K562 (cell line): ENCODE measurements around the gene ATXN1. TPM values are rescaled to one million over a fixed set of nuclear protein-coding genes. Genes with fewer than 3 reads are reported as not detected.
"Not testable (repeated sequence)": the region's sequence is repeated elsewhere in the genome, so short reads cannot be mapped to it uniquely, and the experiment has no call there.

ENCODE experiments used
- ATAC-seq: fragments of 200-7000 bp; cut with Tn5 transposase; 3 replicates; pipeline ENCODE4 v1.9.1; 2020; ENCODE audit warnings: moderate library complexity
- BruUV-seq: library from RNA; stranded (reverse); fragments of 400-500 nt; replicated peaks from 2 replicates; lab custom pipeline; 2021; lab: Mats Ljungman, UMichigan
- CTCF ChIA-PET: fragments of 300-600 bp; formaldehyde crosslinking; extraction: SDS; loops from one replicate; lab custom pipeline; 2021; ENCODE audit warnings: low intra/inter-chr PET ratio; lab: Yijun Ruan, JAX
- POLR2A ChIA-PET: fragments of 300-600, 350-650 bp; sonication (Branson Sonifier 250); formaldehyde crosslinking; extraction: SDS; loops from one replicate; lab custom pipeline; 2021; ENCODE audit warnings: antibody characterized with exemption, inconsistent platforms; lab: Yijun Ruan, JAX
- DNase-seq, 4 experiments: peaks; one replicate each; pipeline versions ENCODE4 v3.0.0 to v3.0.0-alpha.2; 2011 to 2018; ENCODE audit warnings: low spot score in 3 of 4, mixed read lengths in 3 of 4; ENCODE audit errors: extremely low read depth in 1 of 4
- FAIRE-seq: peaks from 2 replicates; lab custom pipeline; 2011; peaks lifted over from hg19 to GRCh38; lab: Jason Lieb, UNC
- H2AFZ ChIP-seq: 2 replicates; pipeline ENCODE4 v1.6.0; 2011; ENCODE audit warnings: low read depth, low read length, control low read depth, inconsistent platforms
- H3K27ac ChIP-seq: fragments of 200-600 bp; 3 replicates; pipeline ENCODE4 v1.8.0; 2011; ENCODE audit warnings: low read depth, mild to moderate bottlenecking, control low read depth, inconsistent platforms, low read length, moderate library complexity, mixed read lengths; ENCODE audit errors: extremely low read depth
- H3K27me3 ChIP-seq, 2 experiments: fragments of 300-600 bp in 1 of 2; 2 replicates in 1 of 2; 3 replicates in 1 of 2; pipeline versions ENCODE4 v1.6.0 to v1.8.0; 2011; ENCODE audit warnings: inconsistent platforms in 2 of 2, low read length in 2 of 2, mild to moderate bottlenecking in 1 of 2, mixed read lengths in 1 of 2, moderate library complexity in 1 of 2; ENCODE audit not compliant: control insufficient read depth in 2 of 2, insufficient read depth in 2 of 2
- H3K36me3 ChIP-seq: fragments of 300-600 bp; 3 replicates; pipeline ENCODE4 v1.8.0; 2011; ENCODE audit warnings: mild to moderate bottlenecking, low read length, inconsistent platforms; ENCODE audit not compliant: control insufficient read depth, insufficient read depth
- H3K4me1 ChIP-seq, 2 experiments: fragments of 200-600 bp in 1 of 2; replicated peaks in 1 of 2; 2 replicates in 1 of 2; 3 replicates in 1 of 2; pipeline versions ENCODE4 v1.5.1 to v1.8.0; 2011; ENCODE audit warnings: inconsistent platforms in 2 of 2, low read length in 2 of 2, mild to moderate bottlenecking in 1 of 2, mixed read lengths in 1 of 2, moderate library complexity in 1 of 2; ENCODE audit not compliant: control insufficient read depth in 2 of 2, insufficient read depth in 2 of 2
- H3K4me2 ChIP-seq: 2 replicates; pipeline ENCODE4 v1.6.1; 2011; ENCODE audit warnings: low read length, control low read depth, inconsistent platforms, mixed read lengths; ENCODE audit not compliant: insufficient read depth
- H3K4me3 ChIP-seq: fragments of 200-600 bp; sonication (generic), shearing (Covaris generic); 2 replicates; pipeline ENCODE4 v1.5.1; 2016; ENCODE audit warnings: control low read depth, inconsistent platforms
- H3K79me2 ChIP-seq: fragments of 200-600 bp; 3 replicates; pipeline ENCODE4 v1.8.0; 2011; ENCODE audit warnings: low read length, inconsistent platforms; ENCODE audit not compliant: control insufficient read depth, insufficient read depth
- H3K9ac ChIP-seq, 2 experiments: 2 replicates each; pipeline versions ENCODE4 v1.6.0 to v1.6.1; 2011; ENCODE audit warnings: low read depth in 2 of 2, low read length in 2 of 2, control low read depth in 1 of 2, inconsistent platforms in 1 of 2, mild to moderate bottlenecking in 1 of 2, mixed read lengths in 1 of 2; ENCODE audit not compliant: insufficient read depth in 1 of 2
- H3K9me1 ChIP-seq: one replicate; pipeline ENCODE4 v1.6.0; 2011; ENCODE audit warnings: inconsistent platforms, mild to moderate bottlenecking, low read length, moderate library complexity; ENCODE audit not compliant: control insufficient read depth, insufficient read depth
- H3K9me3 ChIP-seq: replicated peaks from 2 replicates; pipeline ENCODE4 v1.5.1; 2011; ENCODE audit warnings: low read depth, low read length, inconsistent platforms; ENCODE audit not compliant: control insufficient read depth, insufficient read depth
- H4K20me1 ChIP-seq: replicated peaks from 2 replicates; pipeline ENCODE4 v1.6.1; 2011; ENCODE audit warnings: low read length, inconsistent platforms, mixed read lengths; ENCODE audit not compliant: control insufficient read depth, insufficient read depth
- CEBPB ChIP-seq: fragments of 450-650 bp; IDR thresholded peaks from 2 replicates; pipeline ENCODE4 v1.6.1; 2016; ENCODE audit warnings: missing genetic modification characterization, missing compliant biosample characterization
- CEBPG ChIP-seq, 3 experiments: fragments of 200-800 bp in 1 of 3; sonication (Bioruptor generic) in 1 of 3; sonication (generic) in 1 of 3; formaldehyde crosslinking in 1 of 3; IDR thresholded peaks in 2 of 3; conservative IDR thresholded peaks in 1 of 3; 2 replicates each; pipeline versions ENCODE4 v1.6.1 to v1.8.0; 2016 to 2022; ENCODE audit warnings: missing compliant biosample characterization in 2 of 3, missing genetic modification characterization in 2 of 3, mild to moderate bottlenecking in 1 of 3, missing genetic modification reagents in 1 of 3
- DLX4 ChIP-seq: fragments of 250-450 bp; sonication (Bioruptor Pico); IDR thresholded peaks from 2 replicates; pipeline ENCODE4 v1.6.1; 2021; ENCODE audit warnings: mild to moderate bottlenecking
- EP300 ChIP-seq: IDR thresholded peaks from 2 replicates; pipeline ENCODE4 v1.6.1; 2012; ENCODE audit warnings: low read length, improper control_type of control experiment
- GABPA ChIP-seq: fragments of 200-800 bp; sonication (Bioruptor generic); conservative IDR thresholded peaks from 2 replicates; pipeline ENCODE4 v1.6.1; 2016; ENCODE audit warnings: low read depth, missing genetic modification characterization, missing compliant biosample characterization
- KDM1A ChIP-seq, 2 experiments: fragments of 450-650 bp; IDR thresholded peaks; 2 replicates each; pipeline ENCODE4 v1.6.1; 2016; ENCODE audit warnings: mild to moderate bottlenecking in 2 of 2
- NR1H2 ChIP-seq: sonication (generic); formaldehyde crosslinking; IDR thresholded peaks from 2 replicates; pipeline ENCODE4 v1.4.0; 2020; ENCODE audit warnings: mild to moderate bottlenecking, missing genetic modification reagents
- POLR2A ChIP-seq: fragments of 450-650 bp; conservative IDR thresholded peaks from 2 replicates; pipeline ENCODE4 v1.6.1; 2016
- POLR2B ChIP-seq: fragments of 450-650 bp; IDR thresholded peaks from 2 replicates; pipeline ENCODE4 v1.6.1; 2018; ENCODE audit warnings: low read depth; ENCODE audit not compliant: partially characterized antibody
- POLR2G ChIP-seq: fragments of 200-400 bp; formaldehyde crosslinking; IDR thresholded peaks from 2 replicates; pipeline ENCODE4 v1.6.1; 2017; ENCODE audit warnings: low read depth, mild to moderate bottlenecking, antibody characterized with exemption, low read length, moderate library complexity
- RBFOX2 ChIP-seq: fragments of 200-400 bp; formaldehyde crosslinking; IDR thresholded peaks from 2 replicates; pipeline ENCODE4 v1.6.1; 2017; ENCODE audit warnings: low read depth, mild to moderate bottlenecking, low read length, moderate library complexity
- SMAD3 ChIP-seq: fragments of 450-650 bp; formaldehyde crosslinking; conservative IDR thresholded peaks from 2 replicates; pipeline ENCODE4 v1.4.0; 2020; ENCODE audit warnings: mild to moderate bottlenecking
- SUPT5H ChIP-seq: fragments of 450-650 bp; IDR thresholded peaks from 2 replicates; pipeline ENCODE4 v1.6.1; 2016
- ZNF165 ChIP-seq: fragments of 250-450 bp; sonication (Bioruptor Pico); IDR thresholded peaks from 2 replicates; pipeline ENCODE4 v1.4.0; 2020; ENCODE audit warnings: borderline replicate concordance
- ZNF274 ChIP-seq: IDR thresholded peaks from 2 replicates; pipeline ENCODE4 v1.6.1; 2011; ENCODE audit warnings: low read depth, mild to moderate bottlenecking, low read length, moderate library complexity, borderline replicate concordance
- ZNF431 ChIP-seq: sonication (generic); formaldehyde crosslinking; IDR thresholded peaks from 2 replicates; pipeline ENCODE4 v1.8.0; 2022; ENCODE audit warnings: mild to moderate bottlenecking, missing genetic modification reagents
- ZNF444 ChIP-seq: fragments of 250-450 bp; sonication (Bioruptor Pico); IDR thresholded peaks from 2 replicates; pipeline ENCODE4 v1.4.0; 2020; ENCODE audit warnings: mild to moderate bottlenecking, moderate library complexity
- ZNF551 ChIP-seq: fragments of 250-450 bp; sonication (Bioruptor Pico); IDR thresholded peaks from 2 replicates; pipeline ENCODE4 v1.5.0; 2021; ENCODE audit warnings: mild to moderate bottlenecking, moderate library complexity
- WGBS: fragments of 100-300 bp; shearing (Covaris generic); methylation state at CpG from one replicate; pipeline ENCODE4 v1.1.6; 2016; ENCODE audit warnings: low coverage, mixed read lengths; ENCODE audit not compliant: insufficient coverage; ENCODE audit errors: missing lambda C conversion rate; 5-methylcytosine and 5-hydroxymethylcytosine counted together
- in situ Hi-C: fragments of 300-500 bp; cut with MboI; formaldehyde crosslinking; loops from 4 replicates; pipeline ENCODE4 v1.15.0; 2018; ENCODE audit warnings: inconsistent platforms, mixed read lengths
- intact Hi-C: fragments of 100-400 bp; cut with micrococcal nuclease; formaldehyde crosslinking; loops from 2 replicates; pipeline ENCODE4 v1.14.2; 2022
- polyA plus RNA-seq, 8 experiments: library from polyadenylated mRNA; depleted of rRNA in 4 of 8; stranded (reverse) in 5 of 8; unstranded in 3 of 8; fragments of >200 nt; fragmentation: Nextera tagmentation in 2 of 8; fragmentation: Illumina TruSeq in 1 of 8; extraction: Ambion mirVana in 2 of 8; extraction: Trizol in 1 of 8; gene quantifications; 2 replicates each; pipeline versions ENCODE4 v1.2.1 to v1.2.3, GENCODE V29; 2011 to 2014; ENCODE audit warnings: inconsistent platforms in 1 of 8, missing spikeins in 1 of 8
- total RNA-seq, 7 experiments: library from RNA; depleted of rRNA in 6 of 7; stranded (reverse); fragments of >200 nt in 6 of 7; fragmentation: Illumina TruSeq in 2 of 7; extraction: Trizol in 2 of 7; gene quantifications; 2 replicates each; pipeline versions ENCODE4 v1.2.1 to v1.2.3, GENCODE V29; 2011 to 2021; ENCODE audit warnings: low replicate concordance in 1 of 7
- TF ChIP-seq, protein P1 (sequence below): fragments of 250-450 bp; sonication (Bioruptor Pico); IDR thresholded peaks from 2 replicates; pipeline ENCODE4 v1.5.0; 2020; ENCODE audit warnings: mild to moderate bottlenecking, borderline replicate concordance

Gene ATXN1
- total and polyA plus RNA-seq, 9 of the 15 experiments (the other 6 are each of a cell fraction or from before 2014, with no cell fraction given): under 0.01 to 1.2 (median 0.58) TPM

DNA sequence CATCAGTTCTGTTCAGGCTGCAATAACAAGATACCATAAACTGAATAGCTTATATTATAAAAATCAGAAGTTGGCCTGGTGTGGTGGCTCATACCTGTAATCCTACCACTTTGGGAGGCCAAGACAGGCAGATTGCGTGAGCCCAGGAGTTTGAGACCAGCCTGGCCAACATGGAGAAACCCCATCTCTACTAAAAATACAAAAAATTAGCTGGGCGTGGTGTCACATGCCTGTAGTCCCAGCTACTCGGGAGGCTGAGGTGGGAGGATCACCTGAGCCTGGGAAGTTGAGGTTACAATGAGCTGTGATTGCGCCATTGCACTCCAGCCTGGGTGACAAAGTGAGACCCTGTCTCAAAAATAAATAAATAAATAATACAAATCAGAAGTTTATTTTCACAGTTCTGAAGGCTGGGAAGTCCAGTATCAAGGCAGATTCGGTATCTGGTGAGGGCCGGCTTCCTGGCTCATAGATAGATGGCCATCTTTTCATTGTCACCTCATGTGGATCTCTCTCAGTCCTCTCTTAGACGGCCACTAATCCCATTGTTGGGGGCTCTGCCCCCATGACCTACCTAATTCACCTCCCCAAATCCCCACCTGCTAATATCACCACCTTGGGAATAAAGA is 491.7 kb downstream of the ATXN1 start:
- H4K20me1 ChIP-seq; BruUV-seq; CTCF ChIA-PET; in situ Hi-C loops; H3K4me3 ChIP-seq; H2AFZ ChIP-seq; H3K9me1 ChIP-seq; ATAC-seq; H3K9me3 ChIP-seq; TF ChIP-seq CEBPG (CRISPR knock-in tag; IDR thresholded peaks at IDR 0.05): not testable (repeated sequence)
- Histone ChIP-seq H3K4me2 (peak overlapping the region; percentile 68), H3K79me2 (peaks cover 45% of the 10 kb centered on the region), H3K27ac (peak overlapping the region; percentile 83), H3K9ac (peak overlapping the region in 1 of 2 experiments; percentile 59; a peak in 2 of 4 replicates), H3K36me3 (peaks cover 23% of the 10 kb centered on the region)
- intact Hi-C loops: loop anchor here (1.0 to 10.0 kb wide), 4 partner anchors 54 to 575 kb away; no protein-coding TSS in a partner anchor
- DNase-seq: peak in 1 of 4 experiments; percentile 32
- WGBS: 45% methylated on average over 7 of the region's 7 CpGs
- 0 out of 2 replicates have a peak, but pooled peaks have one; percentile 2 for TF ChIP-seq ZNF431 (CRISPR knock-in tag)
- peak; percentile 44 for TF ChIP-seq POLR2B
- TF ChIP-seq POLR2G: peak; percentile 48; the same call in 1 of the 2 replicates
- TF ChIP-seq, protein P1, sequence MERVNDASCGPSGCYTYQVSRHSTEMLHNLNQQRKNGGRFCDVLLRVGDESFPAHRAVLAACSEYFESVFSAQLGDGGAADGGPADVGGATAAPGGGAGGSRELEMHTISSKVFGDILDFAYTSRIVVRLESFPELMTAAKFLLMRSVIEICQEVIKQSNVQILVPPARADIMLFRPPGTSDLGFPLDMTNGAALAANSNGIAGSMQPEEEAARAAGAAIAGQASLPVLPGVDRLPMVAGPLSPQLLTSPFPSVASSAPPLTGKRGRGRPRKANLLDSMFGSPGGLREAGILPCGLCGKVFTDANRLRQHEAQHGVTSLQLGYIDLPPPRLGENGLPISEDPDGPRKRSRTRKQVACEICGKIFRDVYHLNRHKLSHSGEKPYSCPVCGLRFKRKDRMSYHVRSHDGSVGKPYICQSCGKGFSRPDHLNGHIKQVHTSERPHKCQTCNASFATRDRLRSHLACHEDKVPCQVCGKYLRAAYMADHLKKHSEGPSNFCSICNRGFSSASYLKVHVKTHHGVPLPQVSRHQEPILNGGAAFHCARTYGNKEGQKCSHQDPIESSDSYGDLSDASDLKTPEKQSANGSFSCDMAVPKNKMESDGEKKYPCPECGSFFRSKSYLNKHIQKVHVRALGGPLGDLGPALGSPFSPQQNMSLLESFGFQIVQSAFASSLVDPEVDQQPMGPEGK (CRISPR knock-in tag): peak; percentile 14; the same call in 1 of the 2 replicates
- 0 out of 2 replicates have a peak, but pooled peaks have one; percentile 51 for TF ChIP-seq NR1H2 (CRISPR knock-in tag)
- 0 out of 2 replicates have a peak, but pooled peaks have one; percentile 10 for TF ChIP-seq GABPA (tag)
- peak; percentile 87 for TF ChIP-seq CEBPB (tag)
- TF ChIP-seq POLR2A: peak; percentile 74
- TF ChIP-seq EP300: 0 out of 2 replicates have a peak, but pooled peaks have one; percentile 6
- TF ChIP-seq SUPT5H: peak; percentile 70
- 0 out of 2 replicates have a peak, but pooled peaks have one; percentile 13 for TF ChIP-seq ZNF444 (CRISPR knock-in tag)
- peak; percentile 8 to 38; a peak in 1 of 4 replicates for TF ChIP-seq KDM1A (IDR thresholded peaks at IDR 0.05)
- peak; percentile 53 for TF ChIP-seq RBFOX2
- TF ChIP-seq ZNF274: 0 out of 2 replicates have a peak, but pooled peaks have one; percentile 13
- peak in 1 of 2 experiments; percentile 25; a peak in 1 of 4 replicates for TF ChIP-seq CEBPG (tag; conservative IDR thresholded peaks at IDR 0.05 in 1 of 2, IDR thresholded peaks at IDR 0.05 in 1 of 2)
- 0 out of 2 replicates have a peak, but pooled peaks have one; percentile 2 for TF ChIP-seq SMAD3
- TF ChIP-seq ZNF165 (CRISPR knock-in tag): 0 out of 2 replicates have a peak, but pooled peaks have one; percentile 7
- TF ChIP-seq ZNF551 (CRISPR knock-in tag): peak; percentile 54; the same call in 1 of the 2 replicates
- peak; percentile 51; the same call in 1 of the 2 replicates for TF ChIP-seq DLX4
- TF ChIP-seq, all 486 proteins: peak for 19; not testable (repeated sequence) for 467
- not testable (repeated sequence) for FAIRE-seq, H3K27me3 ChIP-seq
- H3K4me1 ChIP-seq: peaks cover 24 to 53% of the 10 kb centered on the region in 2 experiments
- POLR2A ChIA-PET: interaction anchor here (0.6 to 1.9 kb wide), 11 partner anchors 12 to 1166 kb away, joined by 3 to 6 read pairs (median 4); partner anchors contain the start of gene GMPR
